ENCODE measurements around the gene GARIN5B. TPM values are rescaled to one million over a fixed set of nuclear protein-coding genes. Genes with fewer than 3 reads are reported as not detected.

GARIN5B gene
- total RNA-seq, 1 donor from 2014 or later, result not detected

DNA sequence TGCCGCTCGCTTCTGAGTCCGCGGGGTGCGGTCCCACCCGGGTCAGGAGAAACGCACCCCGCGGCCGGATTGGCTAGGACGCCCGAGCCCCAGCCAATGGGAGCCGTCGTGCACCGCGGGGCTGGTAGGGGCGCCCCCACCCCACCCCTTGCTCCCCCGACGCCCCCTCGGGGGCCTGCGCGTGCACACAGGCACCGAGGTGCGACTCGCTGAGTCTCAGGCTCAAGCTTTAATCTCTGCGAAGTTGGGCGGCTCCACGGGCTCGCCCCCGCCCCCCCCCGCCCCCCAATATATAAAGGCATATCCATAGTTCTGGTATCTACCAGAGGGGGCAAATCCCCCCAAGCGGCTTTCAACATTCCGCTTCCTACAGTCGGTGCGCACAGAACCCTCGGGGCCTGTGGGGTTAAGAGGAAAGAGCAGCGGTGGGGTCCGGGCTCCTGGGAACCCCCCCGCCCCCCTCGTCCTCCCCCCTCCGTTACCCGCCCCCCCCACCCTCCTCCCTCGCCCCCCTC is 8.3 kb downstream of the GARIN5B start, which contains the start of gene COX6B2:
TSS of gene COX6B2 (minus strand) at position 22 of the 515 bp plus-strand sequence. CDS start 198 bp downstream, outside the sequence.
- DNase-seq (no peak), ATAC-seq (ENCODE audit: poor library complexity) (no peak)
- intact Hi-C loops (cut with DNase I), result no loop called here

DNA sequence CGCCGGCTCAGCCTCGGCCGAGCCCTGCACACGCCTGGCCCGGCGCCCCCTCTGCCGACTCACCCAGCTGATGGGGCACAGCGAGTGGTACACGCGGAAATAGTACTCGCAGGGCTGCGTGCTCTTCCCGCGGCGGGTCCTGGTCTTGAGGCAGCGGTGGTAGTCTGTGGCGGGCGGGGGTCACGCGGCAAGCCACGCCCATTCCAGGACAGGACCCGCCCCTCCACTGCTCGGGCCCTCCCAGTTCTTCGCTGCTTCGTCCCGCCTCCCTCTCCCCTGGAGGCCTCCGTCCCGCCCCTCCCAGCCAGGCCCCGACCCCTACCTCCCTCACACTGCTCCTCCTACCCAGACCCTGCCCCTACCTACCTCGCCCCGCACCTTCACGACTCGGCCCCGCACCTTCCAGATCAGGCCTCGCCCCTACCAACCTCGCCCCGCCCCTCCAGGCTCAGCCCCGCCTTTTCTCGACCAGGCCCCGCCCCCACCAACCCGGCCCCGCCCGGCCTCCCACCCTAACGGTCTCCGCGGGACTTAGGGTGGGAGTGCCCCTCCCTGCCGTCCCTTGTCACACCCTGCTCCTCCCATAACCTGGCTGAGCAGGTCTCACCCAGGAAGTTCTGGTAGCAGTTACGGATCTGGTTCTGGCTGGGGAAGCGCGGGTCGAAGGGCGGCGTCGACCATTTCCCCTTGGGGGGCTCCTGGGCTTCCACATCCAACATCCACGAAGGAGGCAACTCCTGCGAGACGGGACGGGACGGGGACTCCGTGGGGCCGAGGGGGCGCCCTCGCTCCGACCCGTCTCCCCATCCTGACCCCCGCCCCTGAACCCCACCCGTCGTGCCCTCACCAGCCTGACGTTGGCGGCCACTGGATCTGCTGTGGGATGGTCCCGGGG is 9.0 kb downstream of the GARIN5B start:
- intact Hi-C loops (cut with DNase I), result no loop called here
- ATAC-seq (ENCODE audit: poor library complexity) (peak; percentile 90), DNase-seq (peak; percentile 81)

DNA sequence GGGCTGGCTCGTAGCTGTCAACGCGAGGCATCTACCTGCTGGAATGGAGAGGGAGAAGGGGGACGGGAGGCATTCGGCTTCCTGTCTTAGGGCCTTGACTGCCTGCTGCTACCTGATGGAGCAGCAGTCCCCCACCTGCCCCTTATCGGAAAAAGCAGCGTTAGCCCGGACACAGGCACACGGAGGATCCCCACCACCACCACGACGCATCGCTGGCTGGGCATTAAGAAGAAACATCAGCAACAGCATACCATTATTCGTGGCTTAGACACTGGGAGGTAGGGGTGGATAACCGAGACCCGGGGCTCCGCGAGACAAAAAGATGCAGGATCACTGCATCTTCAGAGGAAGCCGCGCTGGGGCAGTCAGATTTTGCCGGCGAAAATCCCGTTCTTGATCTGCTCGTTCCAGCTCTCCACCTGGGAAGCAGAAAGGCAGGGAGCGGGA is 9.7 kb downstream of the GARIN5B start:
- DNase-seq, result no peak
- ATAC-seq (ENCODE audit: poor library complexity), result no peak
- intact Hi-C loops (cut with DNase I), result no loop called here

DNA sequence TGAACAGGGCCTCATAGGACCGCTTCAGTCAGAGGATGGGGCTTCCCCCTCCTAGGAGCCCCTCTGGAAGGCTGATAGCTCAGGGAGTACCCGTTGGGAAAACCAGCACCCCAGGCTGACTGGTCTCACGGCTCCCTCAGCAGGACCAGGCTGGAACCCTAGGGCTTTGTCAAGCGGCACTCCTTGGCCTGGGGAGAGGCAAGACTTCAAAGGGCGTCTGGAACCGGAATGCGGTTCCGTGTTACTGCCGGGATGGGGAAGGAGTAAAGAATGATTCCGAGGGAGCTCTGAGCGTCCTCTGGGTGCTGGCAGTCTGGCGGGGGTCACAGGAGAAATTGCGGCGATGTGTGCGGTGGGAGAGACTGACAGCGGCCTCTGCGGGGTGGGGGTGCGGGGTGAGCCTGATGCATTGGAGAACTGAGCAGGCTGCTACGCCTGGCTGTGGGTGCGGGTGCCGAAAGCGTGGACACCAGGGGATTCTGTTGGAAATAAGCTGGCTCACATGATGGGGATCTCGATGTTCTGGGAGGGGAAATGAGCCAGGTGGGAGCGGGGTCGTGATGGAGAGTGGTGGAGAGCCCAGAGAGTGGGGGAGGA is 10.4 kb downstream of the GARIN5B start:
- DNase-seq (no peak), ATAC-seq (ENCODE audit: poor library complexity) (no peak)
- intact Hi-C loops (cut with DNase I), result no loop called here

DNA sequence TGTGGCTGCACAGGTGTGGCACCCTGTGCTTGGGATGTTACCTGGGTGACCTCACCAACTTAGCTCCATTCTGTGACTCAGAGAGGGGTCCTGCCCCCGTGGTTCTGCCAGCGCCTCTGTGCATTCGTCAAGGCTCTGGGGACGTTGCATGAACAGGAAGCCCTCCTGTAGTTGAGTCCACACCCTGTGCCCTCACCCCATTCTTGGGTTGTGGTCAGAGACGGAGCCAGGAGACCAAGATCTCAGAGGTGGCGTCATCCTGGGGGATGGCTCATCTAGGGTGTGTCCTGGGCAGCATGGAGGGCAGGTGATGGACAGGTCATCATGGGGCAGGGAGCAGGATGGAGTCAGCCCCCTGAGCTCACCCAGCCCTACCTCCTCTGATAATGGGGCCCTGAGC is 11.0 kb downstream of the GARIN5B start:
- DNase-seq (no peak), ATAC-seq (ENCODE audit: poor library complexity) (no peak)
- intact Hi-C loops (cut with DNase I), result no loop called here

DNA sequence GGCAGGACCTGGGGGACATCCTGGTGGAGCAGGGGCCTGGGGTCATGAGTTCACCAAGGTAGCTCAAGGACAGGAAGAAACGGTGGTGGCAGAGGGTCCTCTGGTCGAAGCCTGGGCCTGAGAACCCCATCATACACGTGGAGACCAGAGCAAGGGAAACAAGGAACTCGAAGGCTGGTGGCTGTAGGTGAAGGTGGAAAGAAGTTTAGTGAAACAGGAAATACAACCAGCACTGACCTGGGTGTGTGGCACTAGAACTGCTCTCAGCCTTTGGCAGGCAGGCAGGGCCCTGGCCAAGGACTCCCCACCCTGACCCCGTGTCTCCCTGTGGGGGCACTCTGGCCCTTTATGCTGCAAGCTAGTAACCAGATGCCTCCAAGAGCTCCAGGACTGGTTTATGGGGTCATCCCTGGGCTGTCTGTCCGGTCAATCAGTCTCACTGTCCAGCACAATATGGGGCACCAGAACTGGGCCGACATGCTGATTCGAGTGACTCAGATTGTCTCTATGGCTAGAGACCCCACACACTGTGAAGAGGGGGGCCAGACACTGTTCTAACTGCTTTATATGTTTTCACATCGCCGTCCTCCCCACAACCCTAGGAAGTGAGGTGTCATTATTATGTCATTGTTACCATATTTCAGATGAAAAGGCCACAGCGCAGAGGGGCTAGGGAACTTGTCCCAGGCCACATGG is 12.3 kb downstream of the GARIN5B start:
- no peak for ATAC-seq (ENCODE audit: poor library complexity)
- intact Hi-C loops (cut with DNase I), result no loop called here

DNA sequence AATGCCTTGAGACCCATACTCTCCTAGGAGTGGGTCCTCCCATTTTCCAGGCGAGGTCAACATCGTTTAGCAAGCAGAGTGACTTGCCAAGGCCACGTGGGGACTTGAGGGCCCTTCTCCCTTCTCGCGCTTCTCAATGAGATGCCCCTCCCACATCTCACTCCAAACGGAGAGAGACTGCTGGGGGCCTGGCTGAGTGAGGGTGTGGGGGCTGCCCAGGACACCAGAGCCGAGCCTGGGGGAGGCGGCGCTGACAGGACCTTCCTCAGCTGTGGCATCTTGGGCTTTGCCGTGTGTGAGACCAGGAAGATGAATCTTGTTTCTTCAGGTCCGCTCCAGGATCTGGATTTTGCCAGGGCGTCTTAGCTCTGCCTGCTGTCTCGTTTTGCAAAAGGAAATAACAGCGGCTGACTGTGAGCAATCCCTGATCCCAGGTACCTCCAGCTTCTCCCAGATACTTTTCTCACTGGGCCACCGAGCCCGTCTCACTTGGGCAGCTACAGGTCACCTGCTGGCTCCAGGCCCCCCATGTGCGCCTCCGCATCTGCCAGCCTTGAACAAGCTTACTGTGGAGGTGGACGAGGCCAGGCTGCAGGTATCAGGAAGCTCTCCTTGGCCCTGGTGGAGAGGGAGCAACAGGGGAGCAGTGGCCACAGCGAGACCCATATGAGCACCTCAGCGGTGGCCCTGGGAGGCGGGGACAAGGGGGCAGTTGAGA is 14.6 kb downstream of the GARIN5B start:
- ATAC-seq (ENCODE audit: poor library complexity), result no peak
- DNase-seq, result no peak
- intact Hi-C loops (cut with DNase I), result no loop called here

More for the DNA sequence above, 12.3 kb downstream of the GARIN5B start:
- no peak for DNase-seq

DNA sequence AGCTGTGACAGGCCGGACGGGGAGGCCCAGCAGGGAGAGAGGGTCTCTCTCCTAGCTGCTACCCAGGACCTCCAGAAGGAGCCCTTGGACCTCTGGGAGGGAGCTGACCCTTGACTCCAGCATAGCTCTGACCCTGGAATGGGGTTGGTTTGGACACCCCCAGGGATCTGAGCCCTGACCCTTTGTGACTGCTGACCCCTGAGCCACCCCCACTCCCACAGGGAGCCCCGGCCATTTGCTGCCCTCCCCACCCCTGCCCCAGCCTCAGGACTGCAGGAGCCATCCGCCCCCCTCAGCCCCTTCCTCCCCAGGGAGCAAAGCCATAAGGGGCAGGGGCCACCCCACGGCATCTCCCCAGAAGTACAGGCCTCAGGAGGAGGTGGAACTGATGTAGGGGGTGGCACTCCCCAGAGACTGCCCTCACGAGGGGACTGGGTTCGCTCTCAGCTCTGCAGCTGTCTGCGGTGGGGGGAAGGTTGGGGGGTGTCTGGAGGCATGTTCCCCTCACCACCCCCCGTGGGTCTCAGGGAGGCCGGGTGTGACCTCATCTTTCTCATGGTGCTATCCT is 15.5 kb downstream of the GARIN5B start:
- DNase-seq (no peak), ATAC-seq (ENCODE audit: poor library complexity) (no peak)
- intact Hi-C loops (cut with DNase I), result no loop called here

DNA sequence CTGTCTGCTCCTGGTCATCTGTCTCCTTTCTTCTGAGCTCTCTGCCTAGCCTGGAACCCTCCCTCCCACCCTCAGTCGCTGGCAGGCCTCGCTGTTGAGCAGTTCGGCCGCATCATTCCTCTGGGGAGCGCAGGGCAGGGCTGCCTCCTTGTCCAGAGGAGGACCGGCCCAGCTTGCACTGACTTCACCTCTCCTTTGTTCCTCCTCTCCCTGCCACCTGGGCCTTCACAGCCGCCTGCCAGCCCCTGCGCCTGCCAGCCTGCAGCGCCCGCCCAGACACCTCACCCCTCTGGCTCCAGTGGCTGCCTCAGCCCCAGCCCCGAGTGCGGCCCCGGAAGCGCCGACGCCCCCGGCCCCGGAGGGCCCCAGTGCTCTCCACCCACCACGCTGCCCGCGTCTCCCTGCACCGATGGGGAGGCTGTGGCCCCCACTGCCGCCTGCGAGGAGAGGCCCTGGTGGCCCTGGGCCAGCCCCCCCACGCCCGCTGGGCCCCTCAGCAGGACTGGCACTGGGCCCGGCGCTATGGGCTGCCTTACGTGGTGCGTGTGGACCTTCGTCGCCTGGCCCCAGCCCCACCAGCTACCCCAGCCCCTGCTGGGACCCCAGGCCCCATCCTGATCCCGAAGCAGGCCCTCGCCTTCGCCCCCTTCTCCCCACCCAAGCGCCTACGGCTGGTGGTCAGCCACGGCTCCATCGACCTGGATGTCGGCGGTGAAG is 16.2 kb downstream of the GARIN5B start:
- peak; percentile 30 for ATAC-seq (ENCODE audit: poor library complexity)

DNA sequence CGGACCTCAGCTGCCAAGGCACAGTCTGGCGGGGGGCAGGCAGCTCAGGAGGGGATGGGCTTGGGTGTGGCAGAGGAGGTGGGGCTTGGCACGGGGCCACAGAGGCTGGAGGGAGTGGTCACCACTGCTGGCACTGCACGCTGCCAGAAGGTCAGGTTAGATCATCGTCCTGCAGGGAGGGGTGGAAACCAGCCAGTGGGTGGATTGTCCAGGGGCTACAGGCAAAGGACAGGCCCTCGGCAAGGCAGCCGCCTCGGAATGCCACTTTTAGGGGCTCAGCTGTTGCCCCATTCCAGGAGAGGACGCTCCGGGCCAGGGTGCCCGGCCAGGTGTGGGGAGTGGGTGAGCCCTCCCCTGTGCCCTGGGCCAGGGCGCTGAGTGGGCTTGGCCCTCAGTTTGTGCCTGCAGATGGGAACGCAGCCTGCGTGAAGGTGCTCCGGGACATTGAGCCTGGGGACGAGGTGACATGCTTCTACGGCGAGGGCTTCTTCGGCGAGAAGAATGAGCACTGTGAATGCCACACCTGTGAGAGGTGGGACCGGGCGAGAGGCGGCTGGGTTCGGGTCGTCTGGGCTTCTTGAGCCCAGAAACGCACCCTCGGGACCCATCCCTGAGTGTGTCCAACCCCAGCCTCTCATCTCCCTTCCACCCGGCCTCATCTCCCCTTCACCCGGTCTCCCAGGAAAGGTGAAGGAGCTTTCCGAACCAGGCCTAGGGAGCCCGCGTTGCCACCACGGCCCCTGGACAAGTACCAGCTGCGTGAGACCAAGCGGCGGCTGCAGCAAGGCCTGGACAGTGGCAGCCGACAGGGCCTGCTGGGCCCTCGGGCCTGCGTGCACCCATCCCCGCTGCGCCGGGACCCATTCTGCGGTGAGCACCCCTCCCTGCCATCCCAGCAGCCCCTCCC is 17.0 kb downstream of the GARIN5B start:
- peak; percentile 71 for DNase-seq
- intact Hi-C loops (cut with DNase I), result no loop called here

More for the DNA sequence above, 16.2 kb downstream of the GARIN5B start:
- no peak for DNase-seq
- intact Hi-C loops (cut with DNase I), result no loop called here

DNA sequence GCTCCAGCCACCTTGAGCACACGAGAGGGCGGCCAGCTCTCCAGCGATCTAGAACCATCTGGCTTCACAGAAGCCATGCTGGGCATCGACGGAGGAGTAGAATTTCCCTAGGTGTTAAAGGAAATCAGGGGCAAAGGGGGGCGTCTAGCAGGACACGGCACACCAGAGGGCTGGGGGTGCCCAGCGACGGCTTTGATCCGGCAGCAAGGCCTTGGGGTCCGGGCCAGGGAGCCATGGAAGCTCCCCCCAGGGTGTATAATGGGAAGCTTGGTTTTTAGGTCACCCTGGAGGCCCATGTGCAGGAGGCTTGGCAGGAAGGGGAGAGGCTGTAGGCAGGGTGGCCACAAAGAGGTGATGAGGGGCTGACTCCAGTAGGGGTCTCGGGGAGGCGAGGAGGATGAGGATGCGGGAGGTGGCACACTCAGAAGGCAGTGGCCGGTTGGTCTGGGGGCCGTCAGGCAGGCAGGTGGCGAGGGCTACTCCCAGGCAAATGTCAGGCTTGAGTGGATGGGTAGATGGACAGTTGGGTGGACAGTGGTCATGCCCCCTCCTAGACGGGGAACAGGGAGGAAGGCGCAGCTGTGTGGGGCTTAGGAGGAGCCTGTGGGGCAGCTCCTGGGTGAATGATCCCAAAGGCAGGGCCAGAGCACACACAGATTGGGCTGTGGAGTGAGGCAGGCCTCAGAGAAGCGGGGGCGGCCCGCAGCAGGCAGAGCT is 17.8 kb downstream of the GARIN5B start:
- DNase-seq, result no peak
- ATAC-seq (ENCODE audit: poor library complexity), result no peak
- intact Hi-C loops (cut with DNase I), result no loop called here

More for the DNA sequence above, 17.0 kb downstream of the GARIN5B start:
- ATAC-seq (ENCODE audit: poor library complexity), result peak; percentile 23

DNA sequence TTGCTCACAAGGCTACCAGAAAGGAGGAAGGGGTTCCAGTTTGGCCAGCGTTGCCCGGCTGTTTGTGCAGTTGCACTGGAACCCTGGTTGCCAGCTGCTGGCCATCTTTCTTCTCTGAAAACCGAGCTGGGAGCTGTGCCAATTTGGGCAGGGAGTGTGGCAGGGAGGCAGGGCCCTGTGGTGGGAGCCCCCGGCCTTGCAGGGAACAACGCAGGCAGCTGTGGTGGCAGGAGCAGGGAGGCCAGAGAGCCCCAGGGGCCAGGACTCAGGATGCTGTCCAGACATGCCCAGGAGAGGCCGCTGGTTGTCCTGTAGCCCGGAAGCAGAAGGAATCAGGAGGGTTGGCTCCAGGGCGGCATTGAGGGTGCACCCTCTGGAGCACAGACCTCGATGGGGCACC is 18.6 kb downstream of the GARIN5B start:
- ATAC-seq (ENCODE audit: poor library complexity), result no peak
- intact Hi-C loops (cut with DNase I), result no loop called here
- DNase-seq, result no peak

DNA sequence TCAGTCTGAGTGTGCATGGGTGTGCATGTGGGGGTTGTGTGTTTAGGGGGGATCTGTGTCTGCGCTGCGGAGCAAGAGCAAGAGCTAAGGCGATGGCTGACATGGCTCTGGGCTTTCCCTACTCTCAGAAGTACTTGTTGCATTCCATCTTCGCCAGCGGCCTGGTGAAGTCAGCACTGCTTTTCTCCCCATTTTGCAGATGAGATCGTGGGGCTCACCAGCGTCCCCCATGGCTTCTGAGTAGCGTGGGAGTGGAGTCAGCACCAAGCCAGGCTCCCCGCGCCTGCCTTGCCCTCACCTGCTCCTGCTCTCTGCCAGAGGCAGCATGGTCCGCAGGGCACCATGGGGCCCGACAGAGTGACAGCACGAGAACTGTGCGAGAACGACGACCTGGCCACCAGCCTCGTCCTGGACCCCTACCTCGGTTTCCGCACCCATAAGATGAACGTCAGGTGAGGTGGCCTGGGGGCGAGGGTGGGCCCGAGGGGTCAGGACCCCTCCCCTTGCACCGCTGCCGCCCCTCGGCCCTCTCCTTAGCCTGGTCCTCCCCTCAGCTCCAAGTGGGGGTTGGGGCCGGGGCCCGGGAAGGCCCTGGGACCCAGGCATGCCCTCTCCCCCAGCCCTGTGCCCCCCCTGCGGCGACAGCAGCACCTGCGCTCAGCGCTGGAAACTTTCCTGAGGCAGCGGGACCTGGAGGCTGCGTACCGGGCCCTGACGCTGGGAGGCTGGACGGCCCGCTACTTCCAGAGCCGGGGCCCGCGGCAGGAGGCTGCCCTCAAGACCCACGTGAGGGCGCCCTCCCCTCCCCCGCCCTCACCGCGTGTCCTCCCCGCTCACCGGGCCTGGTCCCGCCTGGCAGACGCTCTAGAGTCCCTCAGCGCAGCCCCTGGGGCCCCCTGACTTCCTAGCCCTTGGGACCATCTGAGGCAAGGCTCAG is 21.2 kb downstream of the GARIN5B start:
- intact Hi-C loops (cut with DNase I), result no loop called here
- ATAC-seq (ENCODE audit: poor library complexity), result no peak
- no peak for DNase-seq

DNA sequence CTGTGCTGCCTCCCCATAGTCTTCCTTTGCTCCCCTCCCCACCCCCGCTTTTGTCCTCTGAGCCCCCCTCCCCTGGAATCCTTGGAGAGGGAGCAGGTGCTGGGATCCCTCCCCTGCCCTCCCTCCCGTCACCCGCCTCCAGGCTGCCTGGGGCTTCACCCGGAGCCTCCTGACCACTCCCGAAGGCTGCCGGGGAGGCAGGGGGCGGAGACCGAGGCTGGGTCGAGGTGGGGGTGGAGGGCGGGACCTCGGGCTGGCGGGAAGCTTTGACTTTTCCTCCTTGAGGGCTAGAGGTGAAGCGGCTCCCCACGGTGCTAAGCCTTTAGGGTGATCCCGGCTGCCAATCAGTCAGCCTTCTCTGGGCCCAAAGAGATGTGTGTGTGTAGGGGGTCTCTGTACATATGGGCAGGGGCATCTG is 21.9 kb downstream of the GARIN5B start:
- ATAC-seq (ENCODE audit: poor library complexity) (no peak), DNase-seq (peak; percentile 81)
- intact Hi-C loops (cut with DNase I), result no loop called here

DNA sequence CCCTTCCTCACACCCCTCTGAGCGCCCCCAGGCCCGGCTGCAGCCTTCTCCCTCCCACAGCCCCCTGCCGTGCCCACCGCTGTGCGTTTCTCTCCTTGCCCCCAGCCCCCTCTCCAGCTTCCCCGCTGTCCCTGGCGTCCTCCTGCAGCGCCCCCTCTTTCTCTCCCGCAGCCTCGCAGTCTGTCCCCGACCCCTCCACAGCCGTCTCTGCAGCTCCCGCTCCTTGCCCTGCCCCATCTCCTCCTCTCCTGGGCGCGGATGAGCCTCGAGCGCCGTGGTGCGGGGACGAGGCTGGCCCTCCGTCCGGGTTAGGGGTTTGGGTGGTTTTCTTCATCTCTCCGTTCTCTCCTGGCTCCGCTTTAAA is 22.3 kb downstream of the GARIN5B start:
- intact Hi-C loops (cut with DNase I), result no loop called here
- no peak for DNase-seq
- ATAC-seq (ENCODE audit: poor library complexity), result no peak

Data from Right ventricle myocardium superior (tissue), 1 donor.